ENCODE data around the gene CACNA2D3.

Gene CACNA2D3

GRCh38 chr3:54223063-54223462 lies 100.7 kb downstream of the CACNA2D3 start:
- DNase-seq, result no peak

- no peak for DNase-seq
Measured at GRCh38 chr3:54225841-54226528, 103.6 kb downstream of the CACNA2D3 start.

GRCh38 chr3:54228806-54229205 lies 106.5 kb downstream of the CACNA2D3 start:
- no peak for DNase-seq

GRCh38 chr3:54232618-54233017 lies 110.3 kb downstream of the CACNA2D3 start:
- DNase-seq, result no peak

- no peak for DNase-seq
Measured at GRCh38 chr3:54235998-54236397, 113.6 kb downstream of the CACNA2D3 start.

- no peak for DNase-seq
Measured at GRCh38 chr3:54237109-54237508, 114.8 kb downstream of the CACNA2D3 start.

- no peak for DNase-seq
Measured at GRCh38 chr3:54237788-54238502, 115.6 kb downstream of the CACNA2D3 start.

- no peak for DNase-seq
Measured at GRCh38 chr3:54240309-54240708, 118.0 kb downstream of the CACNA2D3 start.

- DNase-seq, result no peak
Measured at GRCh38 chr3:54243056-54243931, 120.9 kb downstream of the CACNA2D3 start.

GRCh38 chr3:54243960-54244682 lies 121.8 kb downstream of the CACNA2D3 start:
- DNase-seq, result no peak

GRCh38 chr3:54251705-54252104 lies 129.4 kb downstream of the CACNA2D3 start:
- DNase-seq, result no peak

GRCh38 chr3:54257125-54257720 lies 134.9 kb downstream of the CACNA2D3 start:
- DNase-seq, result no peak

- DNase-seq, result no peak
Measured at GRCh38 chr3:54259636-54260035, 137.3 kb downstream of the CACNA2D3 start.

GRCh38 chr3:54261141-54261540 lies 138.8 kb downstream of the CACNA2D3 start:
- no peak for DNase-seq

- DNase-seq, result no peak
Measured at GRCh38 chr3:54262541-54262940, 140.2 kb downstream of the CACNA2D3 start.

GRCh38 chr3:54262946-54263345 lies 140.6 kb downstream of the CACNA2D3 start:
- DNase-seq, result no peak

GRCh38 chr3:54264050-54264449 lies 141.7 kb downstream of the CACNA2D3 start:
- DNase-seq, result no peak

GRCh38 chr3:54270816-54271526 lies 148.6 kb downstream of the CACNA2D3 start:
- no peak for DNase-seq

- no peak for DNase-seq
Measured at GRCh38 chr3:54273791-54274190, 151.4 kb downstream of the CACNA2D3 start.

- DNase-seq, result no peak
Measured at GRCh38 chr3:54274607-54275006, 152.3 kb downstream of the CACNA2D3 start.

GRCh38 chr3:54279005-54279583 lies 156.7 kb downstream of the CACNA2D3 start:
- no peak for DNase-seq

All from activated CD4-positive, CD25-positive, alpha-beta regulatory T cell treated with anti-CD3 and anti-CD28 coated beads, Interleukin-2, amount 50 U/mL, for 72 hours (primary cell).